NCI-H82 treated with DMSO at 0.1 percent for 48 hours (cell line): Measurements from ENCODE around the gene HTR1D.
A peak's percentile ranks its signal among the peaks of the same experiment; 100 is the strongest.

ENCODE experiments used
- DNase-seq: peaks from one replicate; lab custom pipeline; 2025; ENCODE audit not compliant: unreplicated experiment; lab: John Stamatoyannopoulos, UW

HTR1D gene

DNA sequence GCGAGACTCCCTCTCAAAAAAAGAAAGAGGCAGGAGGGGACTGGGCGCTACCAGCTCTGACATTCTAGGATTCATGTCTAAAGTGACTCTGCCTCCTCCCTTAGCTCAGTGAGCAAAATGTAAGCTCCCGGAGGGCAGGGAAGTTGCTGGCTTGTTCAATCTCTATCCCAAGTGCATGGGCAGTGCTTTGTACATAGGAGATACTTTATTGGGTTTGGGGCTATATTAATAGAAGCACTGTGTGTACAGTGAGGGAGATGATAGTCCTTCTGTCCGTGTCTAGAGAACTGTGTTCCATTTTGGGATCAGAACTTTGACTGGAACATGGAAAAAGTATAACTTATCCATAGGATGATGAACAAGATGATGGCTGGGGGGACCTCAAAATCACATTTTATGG is 31.9 kb downstream of the HTR1D start:
- no peak for DNase-seq

DNA sequence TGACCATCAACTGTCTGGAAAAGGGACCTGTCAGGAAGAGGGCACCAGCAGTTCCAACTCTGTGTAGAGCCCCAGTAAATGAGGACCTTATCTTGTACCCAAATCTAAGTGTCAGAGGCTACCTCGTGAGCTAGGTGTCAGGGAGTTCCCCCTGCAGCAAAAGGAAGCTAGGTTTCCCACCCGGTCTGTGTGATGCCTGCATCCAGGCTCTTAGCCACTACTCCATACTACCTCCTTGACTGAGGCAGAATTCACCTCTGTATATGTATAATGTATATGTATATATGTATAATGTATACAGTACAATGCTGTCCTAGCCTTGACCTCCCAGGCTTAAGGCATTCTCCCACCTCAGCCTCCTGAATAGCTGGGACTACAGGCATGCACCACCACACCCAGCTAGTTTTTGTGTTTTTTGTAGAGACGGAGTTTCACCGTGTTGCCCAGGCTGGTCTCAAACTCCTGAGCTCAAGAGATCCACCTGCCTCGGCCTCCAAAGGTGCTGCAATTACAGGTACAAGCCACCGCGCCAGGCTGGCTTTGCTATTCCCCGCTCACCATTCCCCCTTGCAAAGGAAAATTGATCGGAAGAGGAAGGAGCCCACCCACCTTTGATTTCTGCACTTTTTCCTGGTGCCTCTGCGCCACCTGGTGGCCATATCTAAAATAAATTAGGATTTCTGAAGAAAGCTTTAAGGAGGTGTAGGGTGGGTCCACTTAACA is 32.9 kb downstream of the HTR1D start:
- peak; percentile 47 for DNase-seq

DNA sequence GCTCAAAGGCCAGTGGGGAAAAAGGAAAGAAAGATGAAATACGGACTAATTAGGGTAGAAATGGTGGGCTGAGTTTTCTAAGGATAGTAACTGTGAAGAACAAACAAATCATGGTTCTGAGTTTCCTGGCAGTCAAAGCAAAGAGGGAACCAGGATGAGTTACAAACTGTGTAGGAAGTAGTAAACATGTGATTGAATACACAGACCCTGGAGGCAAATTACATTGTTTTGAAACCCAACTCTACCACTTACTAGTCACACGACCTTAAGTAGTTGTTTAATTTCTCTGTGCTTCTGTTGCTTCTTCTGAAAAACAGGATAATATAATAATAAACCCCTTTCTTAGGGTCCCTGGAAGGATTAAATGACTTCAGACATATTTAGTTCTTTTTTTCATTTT is 37.4 kb downstream of the HTR1D start:
- no peak for DNase-seq

DNA sequence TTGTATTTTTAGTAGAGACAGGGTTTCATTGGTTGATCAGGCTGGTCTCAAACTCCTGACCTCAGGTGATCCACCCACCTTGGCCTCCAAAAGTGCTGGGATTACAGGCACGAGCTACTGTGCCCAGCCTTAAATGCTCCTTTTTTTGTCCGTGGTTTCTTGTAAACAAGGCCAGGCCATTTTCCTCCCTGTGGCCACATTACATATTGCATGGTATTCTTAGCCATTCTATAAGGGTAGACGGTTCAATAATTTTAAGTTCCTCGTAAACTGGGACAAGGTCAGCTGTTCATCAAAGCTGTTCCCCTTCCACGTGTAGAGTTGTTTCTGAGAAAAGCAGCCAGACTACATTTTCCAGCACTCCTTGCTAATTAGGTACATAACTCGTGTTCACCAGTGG is 38.4 kb downstream of the HTR1D start:
- DNase-seq: no peak

DNA sequence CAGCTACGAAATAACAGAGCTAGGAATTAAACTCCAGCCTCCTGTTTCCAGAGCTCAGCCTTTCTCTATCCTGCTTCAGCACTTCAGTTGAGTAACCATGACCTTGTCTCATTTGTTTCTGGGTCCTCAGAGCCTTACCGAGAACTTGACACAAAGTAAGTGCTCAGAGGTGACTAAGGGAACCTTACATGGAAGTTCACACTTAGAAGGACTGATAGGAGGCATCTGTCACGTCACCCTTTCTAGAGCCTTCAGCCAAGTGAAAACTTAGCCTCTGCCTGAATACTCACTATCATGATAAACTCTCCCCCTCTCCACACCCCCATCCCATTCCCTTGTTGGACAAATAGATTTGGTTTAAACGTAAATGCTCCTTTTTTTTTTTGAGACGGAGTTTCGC is 38.9 kb downstream of the HTR1D start:
- DNase-seq: no peak

DNA sequence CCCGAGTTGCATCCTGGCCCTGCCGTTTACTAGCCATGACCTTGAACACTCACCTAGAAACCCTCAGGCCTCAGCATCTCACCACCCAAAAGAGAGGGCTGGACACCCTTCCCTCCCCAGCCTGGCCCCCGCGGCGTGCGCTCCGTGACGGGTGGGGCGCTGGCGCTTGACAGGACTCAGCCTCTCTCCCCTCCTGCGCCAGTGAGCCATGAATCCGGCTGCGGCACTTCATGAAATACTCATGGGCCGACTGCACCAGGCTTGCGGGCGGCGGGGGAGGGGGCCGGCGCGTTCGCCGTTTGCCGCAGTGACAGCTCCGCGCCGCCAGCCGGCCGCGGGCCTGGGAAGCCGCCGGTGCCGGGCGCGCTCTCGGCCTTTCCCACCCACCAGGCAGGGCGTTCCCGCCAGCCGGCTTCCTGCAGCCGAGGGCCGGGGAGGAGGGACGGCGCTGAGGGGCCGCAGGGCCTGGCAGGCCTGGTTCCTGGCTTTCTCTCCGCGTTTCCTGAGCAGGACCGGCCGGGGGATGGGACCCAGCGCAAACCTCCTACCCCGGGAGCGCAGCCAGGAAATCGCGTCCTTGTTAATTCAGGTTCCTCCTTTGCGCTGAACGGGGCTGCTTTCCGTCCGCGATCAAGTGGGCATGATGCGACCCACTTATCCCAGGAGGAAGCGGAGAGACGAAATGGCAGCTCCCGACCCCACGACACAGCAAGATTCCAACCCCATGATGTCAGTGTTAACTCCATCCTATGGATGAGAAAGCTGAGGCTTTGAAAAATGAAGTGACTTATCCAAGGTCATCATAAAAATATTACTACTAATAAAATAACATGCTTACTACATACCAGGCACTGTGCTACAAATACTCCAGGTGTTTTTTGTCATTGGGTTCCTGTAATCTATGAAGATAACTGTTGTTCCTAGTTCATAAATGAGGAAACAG is 39.6 kb downstream of the HTR1D start:
- peak; percentile 15 for DNase-seq

DNA sequence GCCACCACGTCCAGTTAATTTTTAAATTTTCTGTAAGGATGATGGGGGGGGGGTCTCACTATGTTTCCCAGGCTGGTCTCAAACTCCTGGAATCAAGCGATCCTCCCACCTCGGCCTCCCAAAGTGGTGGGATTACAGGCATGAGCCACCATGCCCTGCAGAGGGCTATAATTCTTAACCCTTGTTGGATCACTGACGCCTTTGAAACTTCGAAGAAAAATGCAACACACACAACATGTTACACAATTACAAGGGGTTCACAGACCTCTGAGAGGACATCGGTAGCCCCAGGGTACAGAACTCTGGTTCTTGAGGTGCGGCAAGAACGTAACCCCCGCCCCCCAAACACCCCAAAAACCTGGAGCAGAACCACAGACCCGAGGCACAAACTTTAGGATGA is 40.3 kb downstream of the HTR1D start:
- DNase-seq: no peak

DNA sequence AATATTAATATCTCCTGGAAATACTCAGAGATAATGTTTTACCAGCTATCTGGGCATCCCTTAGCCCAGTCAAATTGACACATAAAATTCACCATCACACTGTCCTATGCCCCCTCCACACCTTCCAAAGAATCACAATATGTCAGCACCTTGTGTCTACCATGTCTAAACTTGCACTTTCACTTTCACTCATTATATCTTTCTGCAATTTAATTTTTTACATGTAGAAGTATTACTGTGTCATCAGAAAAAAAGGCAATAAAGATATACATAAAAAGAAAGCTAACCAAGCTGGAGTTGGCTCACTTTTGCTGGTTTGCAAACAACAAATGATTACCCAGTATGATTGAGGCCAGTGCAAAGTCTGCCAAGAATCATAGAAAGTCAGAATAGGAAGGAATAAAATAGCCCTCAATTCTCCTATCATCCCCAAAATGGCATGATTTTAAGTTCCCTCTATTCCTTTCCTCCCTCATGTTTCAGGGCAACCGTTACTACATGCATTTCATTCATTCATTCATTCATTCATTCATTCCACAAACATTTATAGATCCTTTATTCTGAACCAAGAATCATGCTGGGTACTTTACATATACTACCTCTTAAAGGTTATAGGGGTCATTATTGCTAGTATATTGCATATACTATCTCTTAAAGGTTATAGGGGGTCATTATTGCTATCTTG is 42.7 kb downstream of the HTR1D start:
- no peak for DNase-seq

DNA sequence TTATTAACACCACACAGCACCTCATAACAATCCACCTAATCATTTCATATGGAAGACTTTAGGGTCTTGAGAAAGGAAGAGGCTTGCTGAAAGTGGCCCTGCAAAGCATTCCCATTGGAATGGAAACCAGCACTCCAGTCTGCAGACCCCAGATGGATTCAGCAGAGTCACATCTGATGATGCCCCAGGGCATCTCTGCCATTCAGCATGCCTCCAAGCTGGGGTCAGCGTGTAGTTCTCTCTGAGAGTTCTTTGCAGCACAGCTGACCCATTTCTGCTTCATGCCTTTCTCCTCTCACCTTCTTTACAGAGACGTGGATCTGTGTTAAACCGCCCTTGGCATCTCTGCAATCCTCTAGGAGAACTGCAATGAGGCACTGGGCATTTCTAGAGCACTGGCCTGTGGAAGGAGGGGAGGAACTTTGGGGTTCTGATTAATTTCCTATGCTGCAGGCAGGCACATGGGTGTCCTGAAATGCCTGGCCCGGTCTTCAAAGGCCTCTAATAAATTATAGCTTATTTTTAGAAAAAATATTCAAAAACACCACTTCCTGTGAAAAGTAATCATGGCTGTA is 46.0 kb downstream of the HTR1D start:
- DNase-seq: no peak

DNA sequence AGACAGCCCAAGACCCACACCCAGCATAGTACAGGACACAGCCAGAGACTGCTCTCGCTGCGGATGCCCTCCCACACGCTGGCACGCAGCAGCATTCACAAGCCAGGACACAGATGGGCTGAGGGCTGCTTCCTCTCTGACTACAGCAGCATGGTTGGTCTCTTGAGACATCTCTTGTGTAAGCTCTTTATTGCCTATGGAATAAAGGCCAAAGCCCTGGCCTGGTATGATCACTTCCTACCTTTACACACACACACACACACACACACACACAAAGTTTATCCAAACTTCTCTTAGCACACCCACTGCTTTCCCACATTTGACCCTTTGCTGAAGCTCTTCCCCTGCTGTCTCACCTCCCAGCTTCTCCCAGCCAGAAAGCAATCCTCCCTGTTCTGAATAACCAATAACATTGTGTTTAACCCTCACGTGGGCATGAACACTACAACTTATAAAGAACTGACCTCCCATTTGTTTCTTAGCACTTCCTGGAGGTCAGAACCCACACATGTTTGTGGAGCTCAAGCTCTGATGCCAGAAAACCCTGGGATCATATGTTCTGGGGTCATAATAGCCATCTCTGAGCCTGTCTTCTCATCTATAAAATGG is 47.5 kb downstream of the HTR1D start:
- peak; percentile 35 for DNase-seq

DNA sequence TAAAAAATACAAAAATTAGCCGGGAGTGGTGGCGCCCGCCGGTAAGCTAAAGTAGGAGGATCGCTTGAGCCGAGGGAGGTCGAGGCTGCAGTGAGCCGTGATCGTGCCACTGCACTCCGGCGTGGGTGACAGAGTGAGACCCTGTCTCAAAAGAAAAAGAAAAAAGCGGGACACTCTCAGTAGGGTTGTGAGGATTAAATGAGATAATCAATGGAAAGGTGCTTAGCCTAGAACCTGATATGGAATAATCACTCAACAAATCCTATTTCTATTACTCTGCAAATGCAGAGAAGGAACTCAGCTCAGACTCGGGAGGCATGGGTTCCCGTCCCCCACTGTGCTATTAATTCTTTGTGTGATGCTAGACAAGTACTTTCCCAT is 48.1 kb downstream of the HTR1D start:
- DNase-seq: no peak

DNA sequence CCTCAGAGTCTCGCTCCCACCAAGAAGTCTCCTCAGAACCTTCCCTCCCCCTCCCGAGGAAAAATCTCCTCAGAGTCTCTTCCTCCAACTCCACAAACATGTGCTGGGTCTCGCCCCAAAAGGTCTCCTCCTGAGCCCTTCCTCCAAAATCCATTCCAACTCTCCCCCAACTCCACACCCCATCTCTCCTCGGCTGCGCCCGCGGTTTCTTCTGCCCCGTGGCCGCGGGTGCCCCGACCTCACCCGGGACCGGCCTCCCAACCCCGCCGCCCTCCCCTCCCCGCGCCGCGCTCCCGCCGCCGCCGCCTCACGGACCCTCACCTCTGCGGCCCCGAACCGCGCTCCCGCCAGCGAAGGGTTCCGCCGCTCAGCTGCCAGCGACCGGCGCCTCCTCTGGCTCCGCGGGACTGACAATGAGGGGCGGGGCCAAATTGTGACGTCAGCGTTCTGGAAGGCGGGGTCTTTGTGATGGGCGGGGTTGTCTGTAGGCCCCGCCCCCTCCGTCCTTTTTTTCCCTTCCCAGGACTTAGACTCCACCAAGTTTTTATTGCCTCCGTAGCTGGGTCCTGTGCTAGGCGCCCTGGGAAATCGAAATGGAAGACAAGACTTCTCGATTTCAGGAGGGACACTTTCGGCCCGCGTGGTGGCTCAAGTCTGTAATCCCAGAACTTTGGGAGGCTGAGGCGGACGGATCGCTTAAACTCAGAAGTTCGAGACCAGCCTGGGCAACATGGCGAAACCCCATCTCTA is 48.7 kb downstream of the HTR1D start, which contains the start of gene LUZP1:
LUZP1 (minus strand) TSS at position 412 of the 750 bp plus-strand sequence.
- DNase-seq: peak; percentile 63

DNA sequence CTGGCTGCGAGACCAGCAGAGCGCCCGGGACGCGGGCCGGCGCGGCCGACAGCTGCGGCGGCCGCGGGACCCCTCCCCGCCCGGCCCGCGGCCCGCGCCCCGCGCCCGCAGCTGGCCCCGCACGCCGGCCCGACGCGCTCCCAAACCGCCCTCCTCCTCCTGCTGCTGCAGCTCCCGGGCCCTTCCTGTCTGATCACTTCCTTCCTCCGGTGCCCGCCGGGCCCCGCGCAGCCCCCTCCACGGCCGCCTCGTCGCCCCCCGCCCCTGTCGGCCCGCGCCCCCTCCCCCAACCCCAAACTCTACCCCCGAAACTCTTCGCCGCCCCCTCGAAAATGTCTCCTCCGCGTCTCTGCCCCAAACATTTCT is 49.2 kb downstream of the HTR1D start:
- no peak for DNase-seq

DNA sequence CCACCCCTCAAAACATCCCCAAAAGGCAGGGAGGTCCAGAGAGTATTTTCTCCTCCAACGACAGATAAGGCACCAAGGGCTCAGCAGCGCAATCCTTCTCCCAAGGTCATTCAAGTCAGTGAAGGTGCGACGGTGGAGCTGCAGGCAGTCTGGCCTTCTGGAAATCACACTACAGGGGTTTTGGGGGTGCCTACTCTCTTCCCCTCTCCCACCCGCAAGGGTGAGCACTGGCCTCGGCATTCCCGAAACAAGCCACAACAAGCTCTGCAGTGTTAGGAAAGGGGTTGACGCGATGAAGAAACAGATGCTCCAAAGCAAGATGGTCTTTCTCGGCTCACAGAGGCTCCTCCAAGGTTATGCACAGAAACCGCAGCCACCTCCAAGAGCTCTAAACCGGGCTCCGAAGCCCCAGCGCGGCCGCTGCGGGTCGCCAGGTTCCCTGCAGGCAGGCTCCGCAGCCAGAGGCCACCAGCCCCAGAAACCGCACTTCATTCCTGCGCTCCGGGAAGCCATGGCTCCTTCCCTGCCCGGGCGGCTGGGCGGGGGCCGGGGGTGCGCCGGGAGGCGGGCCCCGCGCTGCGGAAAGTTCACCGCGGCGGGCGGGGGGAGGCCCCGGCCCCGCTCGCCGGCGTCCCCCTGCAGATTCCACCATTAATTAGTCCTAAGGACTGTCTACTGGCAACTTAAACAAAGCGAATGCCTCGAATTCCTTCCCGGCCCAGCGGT is 49.8 kb downstream of the HTR1D start:
- no peak for DNase-seq

DNA sequence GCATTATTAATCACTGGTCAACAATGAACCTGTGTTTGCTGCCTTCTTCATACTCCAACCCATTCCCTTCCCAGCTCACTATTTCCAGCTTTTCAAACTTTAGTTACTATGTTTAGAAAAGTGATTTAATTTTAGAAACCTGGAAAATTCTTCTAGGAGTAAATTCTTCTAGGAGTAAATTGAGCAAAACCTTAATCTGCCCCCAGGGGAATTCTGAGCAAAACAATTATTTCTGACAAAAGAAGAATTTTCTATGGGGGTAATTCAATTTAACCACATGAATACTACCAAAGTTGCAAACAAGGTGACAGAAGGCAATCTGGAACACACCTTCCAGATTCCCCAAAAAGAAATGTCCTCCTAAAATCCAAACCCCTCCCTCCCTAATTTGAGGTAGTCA is 50.4 kb downstream of the HTR1D start:
- no peak for DNase-seq

DNA sequence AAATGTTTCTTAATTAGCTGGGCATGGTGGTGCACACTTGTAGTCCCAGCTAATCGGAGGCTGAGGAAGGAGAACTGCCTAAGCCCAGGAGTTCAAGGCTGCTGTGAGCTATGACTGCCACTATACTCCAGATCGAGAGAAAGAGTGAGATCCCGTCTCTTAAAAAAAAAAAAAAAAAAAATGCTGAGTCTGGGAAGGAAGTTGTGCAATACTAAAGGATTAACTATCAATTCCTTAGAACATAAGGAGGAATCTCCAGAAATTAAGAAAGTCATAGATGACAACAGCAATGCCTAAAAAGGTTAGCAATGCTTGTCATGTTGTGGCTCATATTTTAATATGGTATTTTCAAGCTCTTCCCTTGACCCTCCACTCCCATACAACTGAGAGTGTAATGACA is 53.9 kb downstream of the HTR1D start:
- DNase-seq: no peak

DNA sequence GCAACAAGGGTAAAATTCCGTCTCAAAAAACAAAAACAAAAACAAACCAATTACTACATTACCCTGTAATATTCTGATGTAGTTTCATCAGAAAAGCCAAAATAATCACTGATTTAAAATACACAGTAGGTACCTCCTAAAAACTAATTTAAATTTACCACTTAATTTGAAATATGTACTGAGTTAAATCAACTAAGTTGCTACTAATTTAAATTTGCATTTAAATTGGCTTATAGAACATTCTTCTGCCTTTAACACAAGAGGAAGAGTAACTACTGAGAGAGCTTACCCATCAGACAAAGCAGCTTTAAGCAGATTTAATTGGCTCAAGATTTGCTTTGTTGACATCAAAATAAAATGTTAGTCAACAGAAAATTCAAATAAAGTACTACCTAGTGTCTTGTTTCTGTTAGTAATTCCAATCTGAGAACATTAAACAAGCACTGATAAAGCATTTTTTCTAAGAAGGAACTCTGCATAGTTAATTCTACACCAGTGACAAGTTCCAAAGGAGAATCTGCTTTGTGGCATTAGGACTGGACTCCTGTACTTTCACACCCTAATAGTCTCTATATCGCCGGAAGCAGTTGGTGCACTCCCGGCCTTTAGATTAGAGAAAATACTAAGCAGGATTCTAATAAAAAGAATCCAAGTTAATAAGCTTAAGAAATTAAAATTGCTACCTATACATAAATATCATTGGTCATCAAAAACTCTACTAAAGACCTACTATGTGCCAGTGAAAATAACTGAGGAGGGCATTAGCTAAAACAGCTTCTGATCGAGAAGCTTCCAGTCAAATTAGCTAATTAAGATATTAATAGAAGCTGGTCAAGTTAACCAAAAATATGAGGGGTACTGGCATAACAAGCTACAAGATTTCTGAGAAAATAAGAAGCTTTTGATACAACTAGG is 57.1 kb downstream of the HTR1D start:
- DNase-seq: peak; percentile 82

DNA sequence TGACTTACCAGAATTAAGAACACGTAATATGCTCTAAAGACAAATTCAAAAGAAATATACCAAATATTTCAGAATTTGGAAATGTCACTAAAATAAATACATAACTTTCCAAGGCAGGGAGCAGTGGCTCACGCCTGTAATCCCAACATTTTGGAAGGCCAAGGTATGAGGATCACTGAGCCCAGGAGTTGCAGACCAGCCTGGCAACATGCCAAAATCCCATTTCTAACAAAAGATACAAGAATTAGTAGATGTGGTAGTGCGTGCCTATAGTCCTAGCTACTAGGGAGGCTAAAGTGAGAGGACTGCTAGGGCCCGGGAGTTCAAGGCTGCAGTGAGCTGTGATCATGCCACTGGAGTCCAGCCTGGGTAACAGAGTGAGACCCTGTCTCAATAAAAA is 60.4 kb downstream of the HTR1D start:
- no peak for DNase-seq
